ENCODE results near the gene ABI2.

The ABI2 gene

DNA sequence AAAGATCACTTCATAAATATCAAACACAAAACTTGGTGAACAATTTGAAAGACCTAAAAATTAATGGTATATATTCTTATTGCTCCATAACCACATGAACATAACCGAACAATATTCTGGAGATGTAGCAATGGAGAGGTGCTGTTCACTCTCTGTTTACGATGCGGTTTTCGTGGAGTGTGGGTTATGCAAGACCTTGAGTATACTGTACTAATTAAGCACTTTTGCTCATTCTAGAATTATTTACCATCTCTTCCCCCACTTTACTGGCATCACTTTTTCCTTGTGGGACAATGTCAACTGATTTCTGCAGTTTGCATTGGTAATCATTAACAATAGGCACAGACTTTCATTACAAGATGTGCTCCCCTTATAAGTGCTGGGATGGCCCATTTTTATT is 109.3 kb downstream of the ABI2 start:
- H3K27ac ChIP-seq: no peak overlapping the region
- in situ Hi-C loops (cut with HindIII; ENCODE audit: low pct_ligation_motif_present, low sequenced_read_pairs): no loop called here
- peaks cover 46% of the 10 kb centered on the region for H3K36me3 ChIP-seq (replicated peaks)
- DNase-seq: no peak
- TF ChIP-seq, protein P1, sequence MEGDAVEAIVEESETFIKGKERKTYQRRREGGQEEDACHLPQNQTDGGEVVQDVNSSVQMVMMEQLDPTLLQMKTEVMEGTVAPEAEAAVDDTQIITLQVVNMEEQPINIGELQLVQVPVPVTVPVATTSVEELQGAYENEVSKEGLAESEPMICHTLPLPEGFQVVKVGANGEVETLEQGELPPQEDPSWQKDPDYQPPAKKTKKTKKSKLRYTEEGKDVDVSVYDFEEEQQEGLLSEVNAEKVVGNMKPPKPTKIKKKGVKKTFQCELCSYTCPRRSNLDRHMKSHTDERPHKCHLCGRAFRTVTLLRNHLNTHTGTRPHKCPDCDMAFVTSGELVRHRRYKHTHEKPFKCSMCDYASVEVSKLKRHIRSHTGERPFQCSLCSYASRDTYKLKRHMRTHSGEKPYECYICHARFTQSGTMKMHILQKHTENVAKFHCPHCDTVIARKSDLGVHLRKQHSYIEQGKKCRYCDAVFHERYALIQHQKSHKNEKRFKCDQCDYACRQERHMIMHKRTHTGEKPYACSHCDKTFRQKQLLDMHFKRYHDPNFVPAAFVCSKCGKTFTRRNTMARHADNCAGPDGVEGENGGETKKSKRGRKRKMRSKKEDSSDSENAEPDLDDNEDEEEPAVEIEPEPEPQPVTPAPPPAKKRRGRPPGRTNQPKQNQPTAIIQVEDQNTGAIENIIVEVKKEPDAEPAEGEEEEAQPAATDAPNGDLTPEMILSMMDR (IDR thresholded peaks at IDR 0.05; ENCODE audit: low read depth, low read length, missing control alignments): no peak
- no peaks in the 10 kb centered on the region for H3K27me3 ChIP-seq (replicated peaks)
- no peak overlapping the region for H3K4me3 ChIP-seq (ENCODE audit: low read depth, low read length)

DNA sequence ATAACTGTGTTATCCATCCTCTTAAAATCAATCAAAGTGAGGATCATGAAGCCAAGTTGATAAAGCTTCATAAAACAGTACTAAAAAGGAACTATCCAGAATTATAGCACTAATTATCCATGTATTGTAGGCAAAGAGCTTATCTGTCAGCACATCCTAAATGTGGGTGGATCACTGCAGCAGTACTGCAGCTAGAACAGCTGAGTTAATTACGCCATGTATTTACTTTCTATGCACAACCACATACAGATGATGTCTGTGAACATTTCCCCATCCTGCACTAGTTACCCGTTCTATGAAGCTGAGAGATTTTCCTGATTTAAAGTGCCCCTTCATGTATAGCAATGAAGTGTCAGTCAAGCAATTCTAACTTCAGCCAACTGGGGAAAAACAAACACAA is 110.3 kb downstream of the ABI2 start:
- no peak for DNase-seq
- Histone ChIP-seq H3K4me3 (ENCODE audit: low read depth, low read length) (no peak overlapping the region), H3K27me3 (replicated peaks) (no peaks in the 10 kb centered on the region), H3K27ac (no peak overlapping the region), H3K36me3 (replicated peaks) (peaks cover 50% of the 10 kb centered on the region)
- in situ Hi-C loops (cut with HindIII; ENCODE audit: low pct_ligation_motif_present, low sequenced_read_pairs): no loop called here
- TF ChIP-seq, protein P1 (IDR thresholded peaks at IDR 0.05; ENCODE audit: low read depth, low read length, missing control alignments): no peak

DNA sequence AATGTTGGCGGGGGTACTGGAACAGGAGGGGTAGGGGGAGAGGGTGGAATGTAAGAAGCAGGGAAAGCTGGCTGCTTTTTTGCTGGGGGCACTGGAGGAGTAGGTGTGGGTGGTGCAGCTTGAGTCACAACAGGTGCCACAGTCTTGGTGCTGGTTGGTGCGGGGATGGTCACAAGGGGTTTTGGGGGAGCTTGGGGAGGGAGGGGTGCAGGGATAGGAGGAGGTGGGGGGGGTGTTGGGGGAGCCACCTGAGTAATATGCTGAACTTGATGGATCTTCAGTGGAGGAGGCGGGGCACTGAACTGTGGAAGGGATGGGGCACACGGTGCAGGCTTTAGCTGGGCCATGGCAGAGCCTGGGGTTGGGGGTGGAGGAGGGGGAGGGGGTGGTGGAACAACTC is 112.5 kb downstream of the ABI2 start:
- Histone ChIP-seq H3K4me3 (ENCODE audit: low read depth, low read length) (no peak overlapping the region), H3K36me3 (replicated peaks) (peaks cover 61% of the 10 kb centered on the region), H3K27ac (no peak overlapping the region), H3K27me3 (replicated peaks) (no peaks in the 10 kb centered on the region)
- no peak for DNase-seq
- TF ChIP-seq, protein P1 (IDR thresholded peaks at IDR 0.05; ENCODE audit: low read depth, low read length, missing control alignments): no peak
- in situ Hi-C loops (cut with HindIII; ENCODE audit: low pct_ligation_motif_present, low sequenced_read_pairs): no loop called here

DNA sequence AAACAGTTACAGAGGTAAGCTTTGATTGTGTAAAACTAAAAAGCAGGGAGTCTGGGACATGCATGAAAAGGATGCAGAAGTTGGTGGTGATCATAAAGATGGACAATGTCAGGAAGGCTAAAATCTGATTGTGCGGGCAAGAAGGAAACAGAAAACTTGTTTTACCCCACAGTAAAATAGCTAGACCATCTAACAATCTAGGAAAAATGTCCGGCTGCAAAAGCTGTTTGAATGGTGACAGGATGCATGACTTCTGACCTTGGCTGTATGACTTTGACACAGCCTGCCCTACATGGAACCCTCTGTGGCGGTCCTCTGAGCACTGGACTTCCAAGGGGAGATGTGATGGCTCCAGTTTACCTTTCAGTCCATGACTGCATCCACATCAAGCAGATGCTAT is 113.3 kb downstream of the ABI2 start:
- Histone ChIP-seq H3K4me3 (ENCODE audit: low read depth, low read length) (no peak overlapping the region), H3K27me3 (replicated peaks) (no peaks in the 10 kb centered on the region), H3K27ac (no peak overlapping the region), H3K36me3 (replicated peaks) (peaks cover 62% of the 10 kb centered on the region)
- TF ChIP-seq, protein P1 (IDR thresholded peaks at IDR 0.05; ENCODE audit: low read depth, low read length, missing control alignments): no peak
- no peak for DNase-seq
- in situ Hi-C loops (cut with HindIII; ENCODE audit: low pct_ligation_motif_present, low sequenced_read_pairs): no loop called here

DNA sequence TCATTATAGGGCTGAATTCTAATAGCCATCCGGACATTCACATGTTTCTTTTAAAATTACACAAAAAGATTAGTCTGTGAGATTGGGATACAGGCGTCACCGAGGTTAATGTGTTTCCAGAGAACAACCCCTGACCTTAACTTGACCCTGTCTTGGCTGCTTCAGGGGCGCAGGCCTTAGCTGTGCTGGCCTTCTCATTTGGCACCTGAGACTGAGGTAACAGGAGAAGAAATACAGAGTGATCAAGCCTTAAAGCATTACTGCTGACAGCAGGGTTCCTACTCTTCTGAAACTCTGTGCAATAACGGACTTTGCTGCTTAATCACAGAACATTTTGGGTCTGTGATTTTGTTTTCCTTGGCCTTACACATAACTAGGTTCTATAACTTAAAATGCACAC is 114.3 kb downstream of the ABI2 start:
- H3K4me3 ChIP-seq (ENCODE audit: low read depth, low read length): no peak overlapping the region
- TF ChIP-seq, protein P1 (IDR thresholded peaks at IDR 0.05; ENCODE audit: low read depth, low read length, missing control alignments): no peak
- in situ Hi-C loops (cut with HindIII; ENCODE audit: low pct_ligation_motif_present, low sequenced_read_pairs): no loop called here
- DNase-seq: no peak
- H3K27ac ChIP-seq: no peak overlapping the region
- peaks cover 67% of the 10 kb centered on the region for H3K36me3 ChIP-seq (replicated peaks)
- no peaks in the 10 kb centered on the region for H3K27me3 ChIP-seq (replicated peaks)

DNA sequence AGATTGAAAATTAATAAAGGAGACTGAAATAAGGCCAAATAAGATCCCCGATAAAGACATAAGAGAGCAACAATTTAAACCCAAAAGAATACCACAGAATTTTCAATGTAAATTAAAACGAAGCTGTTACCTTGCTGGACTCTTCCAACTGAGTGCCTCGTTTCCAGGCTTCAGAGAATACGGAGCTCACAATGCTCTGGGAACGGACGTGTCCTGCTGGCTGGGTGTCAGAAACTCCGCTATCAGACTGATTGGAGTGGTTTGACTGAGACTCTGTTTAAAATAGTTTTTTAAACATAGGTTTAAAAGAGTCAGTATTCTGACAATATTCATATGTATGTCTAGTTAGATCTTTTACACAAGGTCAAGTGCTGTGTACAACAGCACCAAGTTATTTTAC is 116.5 kb downstream of the ABI2 start:
- TF ChIP-seq, protein P1 (IDR thresholded peaks at IDR 0.05; ENCODE audit: low read depth, low read length, missing control alignments): no peak
- in situ Hi-C loops (cut with HindIII; ENCODE audit: low pct_ligation_motif_present, low sequenced_read_pairs): no loop called here
- no peak overlapping the region for H3K4me3 ChIP-seq (ENCODE audit: low read depth, low read length)
- no peak for DNase-seq
- H3K36me3 ChIP-seq (replicated peaks): peaks cover 57% of the 10 kb centered on the region
- no peaks in the 10 kb centered on the region for H3K27me3 ChIP-seq (replicated peaks)
- no peak overlapping the region for H3K27ac ChIP-seq

All from brain microvascular endothelial cell (primary cell).